Measurements from ENCODE around the gene PIK3R5. TPM values are rescaled to one million over a fixed set of nuclear protein-coding genes. Genes with fewer than 3 reads are reported as not detected.
"Not testable (repeated sequence)": the region's sequence is repeated elsewhere in the genome, so short reads cannot be mapped to it uniquely, and the experiment has no call there.

PIK3R5 gene
- total and polyA plus RNA-seq, 5 donors, result 2.0 to 5.2 (median 4.9) TPM

DNA sequence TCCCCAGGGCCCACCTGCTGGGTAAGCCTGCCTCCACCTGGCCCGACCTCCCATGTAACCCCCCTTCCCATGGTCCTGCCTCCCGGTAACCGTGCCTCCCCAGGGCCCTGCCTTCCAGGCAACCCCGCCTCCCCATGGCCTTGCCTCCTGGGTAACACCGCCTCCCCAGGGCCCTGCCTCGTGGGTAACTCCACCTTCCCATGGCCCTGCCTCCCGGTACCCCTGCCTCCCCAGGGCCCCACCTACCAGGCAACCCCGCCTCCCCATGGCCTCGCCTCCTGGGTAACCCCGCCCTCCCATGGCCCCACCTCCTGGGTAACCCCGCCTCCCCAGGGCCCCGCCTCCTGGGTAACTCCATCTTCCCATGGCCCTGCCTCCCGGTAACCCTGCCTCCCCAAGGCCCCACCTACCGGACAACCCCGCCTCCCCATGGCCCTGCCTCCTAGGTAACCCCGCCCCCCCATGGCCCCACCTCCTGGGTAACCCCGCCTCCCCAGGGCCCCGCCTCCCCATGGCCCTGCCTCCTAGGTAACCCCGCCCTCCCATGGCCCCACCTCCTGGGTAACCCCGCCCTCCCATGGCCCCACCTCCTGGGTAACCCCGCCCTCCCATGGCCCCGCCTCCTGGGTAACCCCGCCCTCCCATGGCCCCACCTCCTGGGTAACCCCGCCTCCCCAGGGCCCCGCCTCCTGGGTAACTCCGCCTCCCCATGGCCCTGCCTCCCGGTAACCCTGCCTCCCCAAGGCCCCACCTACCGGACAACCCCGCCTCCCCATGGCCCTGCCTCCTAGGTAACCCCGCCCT is 80.1 kb downstream of the PIK3R5 start:
- H3K27me3 ChIP-seq (ENCODE audit: control insufficient read depth, insufficient read depth); intact Hi-C loops (cut with DNase I); H3K27ac ChIP-seq (ENCODE audit: low read length); H3K9me3 ChIP-seq (ENCODE audit: control insufficient read depth, low read length); DNase-seq; ATAC-seq; H3K4me3 ChIP-seq (ENCODE audit: low read length); H3K4me1 ChIP-seq (ENCODE audit: control insufficient read depth, insufficient read depth, low read length): not testable (repeated sequence)
- WGBS, result 77% methylated on average over 30 of the region's 30 CpGs

DNA sequence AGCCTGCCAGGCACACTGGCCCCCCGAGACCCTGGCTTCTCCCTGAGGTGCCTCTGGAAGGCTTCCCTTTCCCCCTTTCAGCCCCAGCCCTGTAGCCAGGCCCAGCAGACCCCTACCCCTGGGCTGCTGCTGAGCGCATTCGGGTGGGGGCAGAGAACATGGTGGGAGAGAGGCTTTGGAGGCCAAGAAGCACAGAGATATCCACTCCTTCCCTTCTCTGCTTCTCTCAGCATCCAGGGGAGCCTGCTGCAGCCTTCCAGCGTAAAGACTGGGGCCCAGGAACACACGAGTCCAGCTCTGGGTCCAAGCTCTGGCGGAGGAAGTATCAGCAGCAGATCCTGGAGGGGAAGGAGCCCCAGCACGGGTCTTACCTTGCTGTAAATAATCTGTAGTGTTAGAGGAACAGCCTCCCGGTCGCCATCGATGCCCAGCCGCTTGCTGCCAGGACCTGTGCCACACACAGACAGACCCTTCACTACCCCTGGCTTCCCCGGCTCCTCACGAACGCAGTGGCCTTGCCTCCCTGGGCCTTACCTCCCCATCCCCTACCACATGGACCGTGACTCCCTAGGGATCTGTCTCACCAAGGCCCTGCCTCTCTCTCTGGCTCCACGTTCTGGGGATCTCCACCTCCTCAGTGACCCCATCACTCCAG is 81.0 kb downstream of the PIK3R5 start:
- intact Hi-C loops (cut with DNase I), result no loop called here
- Histone ChIP-seq H3K27ac (ENCODE audit: low read length) (no peak overlapping the region), H3K9me3 (ENCODE audit: control insufficient read depth, low read length) (no peaks in the 10 kb centered on the region), H3K27me3 (ENCODE audit: control insufficient read depth, insufficient read depth) (no peaks in the 10 kb centered on the region), H3K4me1 (ENCODE audit: control insufficient read depth, insufficient read depth, low read length) (no peaks in the 10 kb centered on the region), H3K4me3 (ENCODE audit: low read length) (no peak overlapping the region)
- ATAC-seq (no peak), DNase-seq (no peak)
- 94% methylated on average over 16 of the region's 16 CpGs for WGBS

DNA sequence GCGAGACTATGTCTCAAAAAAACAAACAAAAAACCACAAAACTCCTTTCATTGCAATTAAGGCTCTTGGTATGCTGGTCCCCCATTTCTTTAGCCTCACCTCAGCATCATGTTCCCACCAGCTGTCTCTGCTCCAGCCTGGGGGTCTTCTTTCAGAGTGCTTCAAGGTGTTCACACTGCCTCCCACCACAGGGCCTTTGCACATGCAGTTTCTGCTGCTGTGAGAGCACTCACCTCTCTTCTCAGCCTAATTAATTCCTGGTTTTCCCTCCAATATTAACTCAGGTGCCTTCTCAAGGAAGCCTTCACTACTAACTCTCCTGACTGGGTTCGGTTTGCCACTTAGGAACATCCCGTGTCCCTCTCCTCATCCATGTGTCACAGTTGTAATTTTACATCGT is 82.2 kb downstream of the PIK3R5 start:
- intact Hi-C loops (cut with DNase I), result no loop called here
- WGBS, result 85% methylated on average over 4 of the region's 4 CpGs
- Histone ChIP-seq H3K27ac (ENCODE audit: low read length) (no peak overlapping the region), H3K4me3 (ENCODE audit: low read length) (no peak overlapping the region), H3K9me3 (ENCODE audit: control insufficient read depth, low read length) (no peaks in the 10 kb centered on the region), H3K4me1 (ENCODE audit: control insufficient read depth, insufficient read depth, low read length) (no peaks in the 10 kb centered on the region), H3K27me3 (ENCODE audit: control insufficient read depth, insufficient read depth) (no peaks in the 10 kb centered on the region)
- ATAC-seq, result no peak
- DNase-seq, result no peak

DNA sequence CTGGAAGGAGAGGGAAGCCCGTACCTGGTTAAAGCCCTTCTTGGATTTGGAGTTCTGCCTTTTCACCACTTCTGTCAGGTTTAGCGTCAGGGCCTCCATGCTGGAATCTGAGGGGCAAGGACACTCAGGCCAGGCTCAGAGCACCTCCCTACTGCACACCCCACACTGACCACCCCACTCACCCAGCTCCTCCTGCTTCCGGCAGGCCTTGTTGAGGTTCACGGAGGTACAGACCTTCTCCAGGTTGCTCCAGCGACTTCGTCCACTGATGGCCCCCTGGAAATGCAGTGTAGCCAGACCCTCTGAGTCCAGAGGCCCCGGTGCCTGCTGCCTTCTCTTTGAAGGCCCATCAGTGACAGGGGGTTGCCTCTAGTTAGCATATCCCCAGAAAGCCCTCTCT is 83.9 kb downstream of the PIK3R5 start:
- Histone ChIP-seq H3K27ac (ENCODE audit: low read length) (no peak overlapping the region), H3K9me3 (ENCODE audit: control insufficient read depth, low read length) (no peaks in the 10 kb centered on the region), H3K27me3 (ENCODE audit: control insufficient read depth, insufficient read depth) (no peaks in the 10 kb centered on the region), H3K4me3 (ENCODE audit: low read length) (no peak overlapping the region), H3K4me1 (ENCODE audit: control insufficient read depth, insufficient read depth, low read length) (no peaks in the 10 kb centered on the region)
- intact Hi-C loops (cut with DNase I), result no loop called here
- no peak for ATAC-seq
- 96% methylated on average over 7 of the region's 7 CpGs for WGBS
- no peak for DNase-seq

DNA sequence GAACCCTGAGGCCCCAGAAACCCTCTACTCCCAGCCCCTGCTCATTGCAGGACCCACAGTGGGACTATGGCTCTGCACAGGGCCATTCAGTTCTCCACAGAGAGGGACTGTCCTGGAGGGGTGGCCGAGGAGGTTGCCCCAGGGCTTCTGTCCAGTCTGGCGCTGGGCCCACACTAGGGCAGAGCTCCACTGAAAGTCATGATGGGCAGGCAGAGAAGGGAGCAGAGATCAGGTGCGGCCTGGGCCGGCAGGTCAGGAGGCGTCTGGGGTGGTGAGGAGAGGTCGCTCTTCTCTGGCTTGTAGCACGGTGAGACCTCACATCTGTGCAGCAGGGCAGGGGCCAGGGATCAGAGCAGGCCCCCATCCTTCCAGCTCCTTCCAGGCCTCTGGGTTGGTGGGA is 85.0 kb downstream of the PIK3R5 start:
- Histone ChIP-seq H3K9me3 (ENCODE audit: control insufficient read depth, low read length) (no peaks in the 10 kb centered on the region), H3K4me3 (ENCODE audit: low read length) (no peak overlapping the region), H3K27ac (ENCODE audit: low read length) (no peak overlapping the region), H3K4me1 (ENCODE audit: control insufficient read depth, insufficient read depth, low read length) (no peaks in the 10 kb centered on the region), H3K27me3 (ENCODE audit: control insufficient read depth, insufficient read depth) (no peaks in the 10 kb centered on the region)
- DNase-seq (no peak), ATAC-seq (no peak)
- WGBS, result 95% methylated on average over 7 of the region's 7 CpGs
- intact Hi-C loops (cut with DNase I), result no loop called here

DNA sequence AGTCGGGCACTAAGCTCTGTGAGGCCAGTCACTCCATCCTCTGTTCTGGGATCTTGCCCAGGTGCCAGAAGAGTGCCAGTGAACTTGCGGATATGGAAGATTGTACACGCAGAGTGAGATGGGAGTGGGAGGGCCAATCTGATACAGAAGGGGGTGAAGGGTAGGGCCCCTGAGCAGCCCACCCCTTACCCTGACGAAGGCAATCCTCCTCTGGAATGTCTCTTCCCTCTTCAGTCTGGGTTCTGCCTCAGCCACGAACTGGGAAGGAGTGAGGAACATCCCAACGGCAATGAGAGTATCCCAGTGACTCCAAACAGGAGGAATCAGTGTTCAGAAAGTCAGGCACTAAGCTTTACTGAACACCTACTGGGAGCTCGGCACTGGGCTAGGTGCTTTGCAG is 86.1 kb downstream of the PIK3R5 start:
- DNase-seq (no peak), ATAC-seq (no peak)
- Histone ChIP-seq H3K9me3 (ENCODE audit: control insufficient read depth, low read length) (no peaks in the 10 kb centered on the region), H3K4me3 (ENCODE audit: low read length) (no peak overlapping the region), H3K27ac (ENCODE audit: low read length) (no peak overlapping the region), H3K27me3 (ENCODE audit: control insufficient read depth, insufficient read depth) (no peaks in the 10 kb centered on the region), H3K4me1 (ENCODE audit: control insufficient read depth, insufficient read depth, low read length) (no peaks in the 10 kb centered on the region)
- intact Hi-C loops (cut with DNase I), result no loop called here
- 63% methylated on average over 7 of the region's 7 CpGs for WGBS

DNA sequence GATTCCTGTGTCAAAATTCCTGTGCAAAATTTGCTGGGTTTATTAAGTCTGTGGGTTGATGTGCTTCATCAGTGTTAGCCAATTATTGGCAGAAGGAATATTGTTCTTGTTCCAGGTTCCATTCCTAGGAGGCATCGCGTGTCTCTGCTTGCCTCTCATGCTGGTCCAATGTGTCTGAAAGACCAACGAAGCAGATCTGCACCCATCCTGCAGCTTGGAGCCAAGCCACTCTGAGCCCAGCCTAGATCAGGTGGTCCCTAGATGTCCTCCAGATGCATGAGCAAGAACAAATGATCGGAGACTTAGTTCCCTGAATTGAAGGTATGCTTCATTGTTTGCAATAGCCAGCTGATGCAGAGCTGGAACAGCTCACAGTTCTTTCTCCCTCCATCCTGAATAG is 87.5 kb downstream of the PIK3R5 start:
- H3K4me3 ChIP-seq (ENCODE audit: low read length), result no peak overlapping the region
- WGBS, result 75% methylated on average over 4 of the region's 4 CpGs
- DNase-seq, result no peak
- no peaks in the 10 kb centered on the region for H3K4me1 ChIP-seq (ENCODE audit: control insufficient read depth, insufficient read depth, low read length)
- ATAC-seq, result no peak
- no peaks in the 10 kb centered on the region for H3K9me3 ChIP-seq (ENCODE audit: control insufficient read depth, low read length)
- H3K27ac ChIP-seq (ENCODE audit: low read length), result no peak overlapping the region
- intact Hi-C loops (cut with DNase I), result no loop called here
- no peaks in the 10 kb centered on the region for H3K27me3 ChIP-seq (ENCODE audit: control insufficient read depth, insufficient read depth)

DNA sequence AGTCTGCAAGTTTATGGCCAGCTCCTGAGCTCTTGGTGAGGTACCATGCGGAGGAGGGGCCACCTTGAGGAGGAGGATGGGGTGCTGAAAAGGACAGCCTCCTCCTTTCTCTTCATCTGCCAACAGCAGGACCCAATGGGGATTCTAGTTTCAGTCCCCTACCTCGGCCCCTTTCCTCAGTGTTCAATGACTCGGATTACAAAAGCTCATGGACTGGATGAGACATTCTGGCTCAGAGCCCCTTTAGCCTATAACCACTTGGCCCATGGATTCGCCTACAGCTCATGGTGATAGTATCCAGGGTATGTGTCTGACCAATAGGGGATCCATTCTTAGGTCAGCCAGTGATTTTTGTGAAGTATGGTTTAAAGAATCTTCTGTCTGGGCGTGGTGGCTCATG is 89.5 kb downstream of the PIK3R5 start:
- Histone ChIP-seq H3K27me3 (ENCODE audit: control insufficient read depth, insufficient read depth) (no peaks in the 10 kb centered on the region), H3K4me3 (ENCODE audit: low read length) (no peak overlapping the region), H3K9me3 (ENCODE audit: control insufficient read depth, low read length) (no peaks in the 10 kb centered on the region), H3K27ac (ENCODE audit: low read length) (no peak overlapping the region), H3K4me1 (ENCODE audit: control insufficient read depth, insufficient read depth, low read length) (no peaks in the 10 kb centered on the region)
- no peak for DNase-seq
- intact Hi-C loops (cut with DNase I), result no loop called here
- 88% methylated on average over 5 of the region's 5 CpGs for WGBS
- no peak for ATAC-seq

DNA sequence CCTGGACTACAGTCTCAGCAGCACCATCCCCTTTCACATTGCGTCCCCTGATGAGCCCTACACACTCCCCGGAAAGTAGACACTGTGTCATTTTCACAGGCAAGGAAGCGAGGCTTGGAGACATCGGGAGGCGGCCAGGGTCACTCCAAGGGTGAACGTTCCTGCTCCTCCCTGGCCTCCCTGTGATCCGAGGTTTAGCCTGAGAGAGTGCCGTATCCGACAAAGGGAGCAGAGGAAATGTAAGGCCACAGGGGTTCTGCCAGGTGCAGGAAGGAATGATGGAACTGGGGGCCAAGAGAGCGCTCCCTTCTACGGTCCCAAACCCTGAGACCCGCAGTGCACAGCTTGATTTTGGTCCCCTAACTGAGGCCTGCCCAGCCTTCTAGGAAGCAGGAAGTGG is 90.1 kb downstream of the PIK3R5 start:
- H3K27ac ChIP-seq (ENCODE audit: low read length), result no peak overlapping the region
- no peak for DNase-seq
- H3K9me3 ChIP-seq (ENCODE audit: control insufficient read depth, low read length), result no peaks in the 10 kb centered on the region
- no peak for ATAC-seq
- H3K4me3 ChIP-seq (ENCODE audit: low read length), result no peak overlapping the region
- intact Hi-C loops (cut with DNase I), result no loop called here
- no peaks in the 10 kb centered on the region for H3K4me1 ChIP-seq (ENCODE audit: control insufficient read depth, insufficient read depth, low read length)
- 72% methylated on average over 12 of the region's 12 CpGs for WGBS
- H3K27me3 ChIP-seq (ENCODE audit: control insufficient read depth, insufficient read depth), result no peaks in the 10 kb centered on the region

DNA sequence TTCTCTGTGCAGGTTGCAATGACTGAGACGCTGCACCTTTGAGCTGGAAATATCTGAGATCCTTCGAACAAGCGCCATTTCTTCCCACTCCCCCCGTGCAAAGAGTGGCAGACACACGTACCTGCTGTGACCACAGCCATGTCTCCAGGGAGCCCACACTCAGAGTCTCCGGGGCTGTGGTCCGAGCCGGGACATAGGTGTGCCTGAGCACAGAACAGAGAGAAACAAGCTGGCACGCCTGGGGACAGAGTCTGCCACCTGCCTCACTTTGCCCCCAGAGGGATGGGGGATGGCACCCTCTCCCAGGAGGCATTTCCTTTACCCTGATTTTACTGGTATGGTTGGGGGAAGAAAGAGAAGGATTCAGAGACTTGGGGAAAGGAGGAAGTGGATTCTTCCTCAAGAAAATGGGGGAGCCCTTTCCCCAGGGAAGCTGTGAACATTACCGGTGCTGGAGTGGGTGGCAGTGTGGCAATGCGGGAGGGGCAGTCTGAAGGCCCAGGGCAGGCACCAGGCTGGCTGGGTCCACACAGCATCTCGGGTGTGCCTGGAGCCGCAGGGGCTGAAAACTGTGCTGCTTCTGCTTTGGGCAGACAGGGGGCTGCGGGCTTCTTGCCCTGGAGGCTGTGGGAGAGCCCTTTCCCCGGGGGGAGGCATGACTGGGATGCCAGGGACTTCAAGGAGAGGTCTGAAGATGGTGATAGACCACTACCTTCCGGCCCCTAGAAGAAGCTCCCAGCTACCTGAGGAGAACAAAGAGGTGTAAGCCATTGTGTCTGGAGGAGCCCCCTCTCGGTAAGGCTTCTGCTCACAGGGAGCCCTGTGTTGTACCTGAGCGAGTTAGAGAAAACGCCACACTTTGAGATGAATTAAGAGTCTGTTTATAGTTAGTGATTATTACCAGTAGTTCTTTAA is 91.4 kb downstream of the PIK3R5 start:
- Histone ChIP-seq H3K4me1 (ENCODE audit: control insufficient read depth, insufficient read depth, low read length) (no peaks in the 10 kb centered on the region), H3K27ac (ENCODE audit: low read length) (no peak overlapping the region), H3K27me3 (ENCODE audit: control insufficient read depth, insufficient read depth) (no peaks in the 10 kb centered on the region), H3K4me3 (ENCODE audit: low read length) (no peak overlapping the region), H3K9me3 (ENCODE audit: control insufficient read depth, low read length) (no peaks in the 10 kb centered on the region)
- DNase-seq (no peak), ATAC-seq (peak in 1 of 2 donors; percentile 28)
- intact Hi-C loops (cut with DNase I), result no loop called here
- 61% methylated on average over 19 of the region's 19 CpGs for WGBS
